ENCODE results near the gene PRPF6. TPM values are rescaled to one million over a fixed set of nuclear protein-coding genes. Genes with fewer than 3 reads are reported as not detected.
A peak's percentile ranks its signal among the peaks of the same experiment; 100 is the strongest.

PRPF6 gene
- total and polyA plus RNA-seq, 2 of the 13 experiments (the other 11 are each of a cell fraction or from before 2014, with no cell fraction given): 63.7 to 101 TPM

DNA sequence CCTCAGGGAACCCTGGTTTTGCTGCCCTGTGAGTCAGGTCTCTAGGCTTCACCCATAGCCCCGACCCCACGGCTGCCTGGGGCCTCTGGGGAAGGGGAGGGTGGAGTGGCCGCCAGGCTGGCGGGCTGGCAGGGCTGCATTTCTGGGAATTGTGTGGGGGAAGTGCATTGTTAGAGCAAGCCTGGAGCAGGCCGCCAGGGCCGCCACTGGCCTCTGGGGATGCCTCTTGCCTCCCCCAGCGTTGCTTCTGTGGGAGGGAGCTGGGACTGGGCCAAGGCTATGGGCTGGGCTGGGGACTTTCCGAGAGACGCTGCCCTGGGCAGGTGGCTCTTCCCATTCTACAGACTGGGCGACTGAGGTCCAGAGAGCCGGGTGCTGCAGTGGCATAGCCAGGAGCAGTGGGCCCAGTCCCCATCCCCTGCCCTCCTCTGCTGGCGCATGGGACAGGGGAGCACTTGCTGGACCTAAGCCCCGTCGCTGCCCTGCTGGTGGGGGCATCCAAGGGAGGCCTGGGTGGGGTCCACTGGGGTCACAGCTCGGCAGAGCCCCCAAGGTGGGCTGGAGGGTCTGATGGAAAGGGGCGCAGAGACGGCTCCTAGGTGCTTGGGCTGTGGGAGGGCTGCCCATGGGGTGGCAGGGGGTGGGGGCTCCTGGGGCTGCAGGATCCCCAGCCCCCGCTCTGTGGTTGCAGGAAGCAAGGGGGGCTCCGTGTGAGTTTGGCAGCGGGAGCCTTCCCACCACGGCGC lies 75.1 kb downstream of the PRPF6 start (continued):
- TF ChIP-seq ZNF629 (CRISPR knock-in tag; conservative IDR thresholded peaks at IDR 0.05) (peak; percentile 100), FOXP1 (IDR thresholded peaks at IDR 0.05) (no peak), FOXP1 (CRISPR knock-in tag; IDR thresholded peaks at IDR 0.05) (no peak), TCF12 (IDR thresholded peaks at IDR 0.05) (no peak), TCF12 (CRISPR knock-in tag; IDR thresholded peaks at IDR 0.05) (0 out of 2 replicates have a peak, but pooled peaks have one; percentile 13), ELF3 (CRISPR knock-in tag; IDR thresholded peaks at IDR 0.05) (peak; percentile 68), PCBP1 (IDR thresholded peaks at IDR 0.05; ENCODE audit: borderline replicate concordance, low read depth, low read length) (peak; percentile 98), ZNF766 (CRISPR knock-in tag; IDR thresholded peaks at IDR 0.05; ENCODE audit: borderline replicate concordance) (0 out of 2 replicates have a peak, but pooled peaks have one; percentile 7)
- TF ChIP-seq, protein P1, sequence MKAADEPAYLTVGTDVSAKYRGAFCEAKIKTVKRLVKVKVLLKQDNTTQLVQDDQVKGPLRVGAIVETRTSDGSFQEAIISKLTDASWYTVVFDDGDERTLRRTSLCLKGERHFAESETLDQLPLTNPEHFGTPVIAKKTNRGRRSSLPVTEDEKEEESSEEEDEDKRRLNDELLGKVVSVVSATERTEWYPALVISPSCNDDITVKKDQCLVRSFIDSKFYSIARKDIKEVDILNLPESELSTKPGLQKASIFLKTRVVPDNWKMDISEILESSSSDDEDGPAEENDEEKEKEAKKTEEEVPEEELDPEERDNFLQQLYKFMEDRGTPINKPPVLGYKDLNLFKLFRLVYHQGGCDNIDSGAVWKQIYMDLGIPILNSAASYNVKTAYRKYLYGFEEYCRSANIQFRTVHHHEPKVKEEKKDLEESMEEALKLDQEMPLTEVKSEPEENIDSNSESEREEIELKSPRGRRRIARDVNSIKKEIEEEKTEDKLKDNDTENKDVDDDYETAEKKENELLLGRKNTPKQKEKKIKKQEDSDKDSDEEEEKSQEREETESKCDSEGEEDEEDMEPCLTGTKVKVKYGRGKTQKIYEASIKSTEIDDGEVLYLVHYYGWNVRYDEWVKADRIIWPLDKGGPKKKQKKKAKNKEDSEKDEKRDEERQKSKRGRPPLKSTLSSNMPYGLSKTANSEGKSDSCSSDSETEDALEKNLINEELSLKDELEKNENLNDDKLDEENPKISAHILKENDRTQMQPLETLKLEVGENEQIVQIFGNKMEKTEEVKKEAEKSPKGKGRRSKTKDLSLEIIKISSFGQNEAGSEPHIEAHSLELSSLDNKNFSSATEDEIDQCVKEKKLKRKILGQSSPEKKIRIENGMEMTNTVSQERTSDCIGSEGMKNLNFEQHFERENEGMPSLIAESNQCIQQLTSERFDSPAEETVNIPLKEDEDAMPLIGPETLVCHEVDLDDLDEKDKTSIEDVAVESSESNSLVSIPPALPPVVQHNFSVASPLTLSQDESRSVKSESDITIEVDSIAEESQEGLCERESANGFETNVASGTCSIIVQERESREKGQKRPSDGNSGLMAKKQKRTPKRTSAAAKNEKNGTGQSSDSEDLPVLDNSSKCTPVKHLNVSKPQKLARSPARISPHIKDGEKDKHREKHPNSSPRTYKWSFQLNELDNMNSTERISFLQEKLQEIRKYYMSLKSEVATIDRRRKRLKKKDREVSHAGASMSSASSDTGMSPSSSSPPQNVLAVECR (CRISPR knock-in tag; IDR thresholded peaks at IDR 0.05; ENCODE audit: borderline replicate concordance): peak; percentile 26
- TF ChIP-seq, protein P2, sequence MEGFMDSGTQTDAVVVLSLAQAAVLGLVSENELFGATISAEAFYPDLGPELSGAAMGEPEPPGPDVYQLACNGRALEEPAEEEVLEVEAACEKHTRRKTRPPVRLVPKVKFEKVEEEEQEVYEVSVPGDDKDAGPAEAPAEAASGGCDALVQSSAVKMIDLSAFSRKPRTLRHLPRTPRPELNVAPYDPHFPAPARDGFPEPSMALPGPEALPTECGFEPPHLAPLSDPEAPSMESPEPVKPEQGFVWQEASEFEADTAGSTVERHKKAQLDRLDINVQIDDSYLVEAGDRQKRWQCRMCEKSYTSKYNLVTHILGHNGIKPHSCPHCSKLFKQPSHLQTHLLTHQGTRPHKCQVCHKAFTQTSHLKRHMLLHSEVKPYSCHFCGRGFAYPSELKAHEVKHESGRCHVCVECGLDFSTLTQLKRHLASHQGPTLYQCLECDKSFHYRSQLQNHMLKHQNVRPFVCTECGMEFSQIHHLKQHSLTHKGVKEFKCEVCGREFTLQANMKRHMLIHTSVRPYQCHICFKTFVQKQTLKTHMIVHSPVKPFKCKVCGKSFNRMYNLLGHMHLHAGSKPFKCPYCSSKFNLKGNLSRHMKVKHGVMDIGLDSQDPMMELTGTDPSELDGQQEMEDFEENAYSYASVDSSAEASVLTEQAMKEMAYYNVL (CRISPR knock-in tag; IDR thresholded peaks at IDR 0.05; ENCODE audit: borderline replicate concordance): peak; percentile 65; the same call in 1 of the 2 replicates
- TF ChIP-seq, protein P3, sequence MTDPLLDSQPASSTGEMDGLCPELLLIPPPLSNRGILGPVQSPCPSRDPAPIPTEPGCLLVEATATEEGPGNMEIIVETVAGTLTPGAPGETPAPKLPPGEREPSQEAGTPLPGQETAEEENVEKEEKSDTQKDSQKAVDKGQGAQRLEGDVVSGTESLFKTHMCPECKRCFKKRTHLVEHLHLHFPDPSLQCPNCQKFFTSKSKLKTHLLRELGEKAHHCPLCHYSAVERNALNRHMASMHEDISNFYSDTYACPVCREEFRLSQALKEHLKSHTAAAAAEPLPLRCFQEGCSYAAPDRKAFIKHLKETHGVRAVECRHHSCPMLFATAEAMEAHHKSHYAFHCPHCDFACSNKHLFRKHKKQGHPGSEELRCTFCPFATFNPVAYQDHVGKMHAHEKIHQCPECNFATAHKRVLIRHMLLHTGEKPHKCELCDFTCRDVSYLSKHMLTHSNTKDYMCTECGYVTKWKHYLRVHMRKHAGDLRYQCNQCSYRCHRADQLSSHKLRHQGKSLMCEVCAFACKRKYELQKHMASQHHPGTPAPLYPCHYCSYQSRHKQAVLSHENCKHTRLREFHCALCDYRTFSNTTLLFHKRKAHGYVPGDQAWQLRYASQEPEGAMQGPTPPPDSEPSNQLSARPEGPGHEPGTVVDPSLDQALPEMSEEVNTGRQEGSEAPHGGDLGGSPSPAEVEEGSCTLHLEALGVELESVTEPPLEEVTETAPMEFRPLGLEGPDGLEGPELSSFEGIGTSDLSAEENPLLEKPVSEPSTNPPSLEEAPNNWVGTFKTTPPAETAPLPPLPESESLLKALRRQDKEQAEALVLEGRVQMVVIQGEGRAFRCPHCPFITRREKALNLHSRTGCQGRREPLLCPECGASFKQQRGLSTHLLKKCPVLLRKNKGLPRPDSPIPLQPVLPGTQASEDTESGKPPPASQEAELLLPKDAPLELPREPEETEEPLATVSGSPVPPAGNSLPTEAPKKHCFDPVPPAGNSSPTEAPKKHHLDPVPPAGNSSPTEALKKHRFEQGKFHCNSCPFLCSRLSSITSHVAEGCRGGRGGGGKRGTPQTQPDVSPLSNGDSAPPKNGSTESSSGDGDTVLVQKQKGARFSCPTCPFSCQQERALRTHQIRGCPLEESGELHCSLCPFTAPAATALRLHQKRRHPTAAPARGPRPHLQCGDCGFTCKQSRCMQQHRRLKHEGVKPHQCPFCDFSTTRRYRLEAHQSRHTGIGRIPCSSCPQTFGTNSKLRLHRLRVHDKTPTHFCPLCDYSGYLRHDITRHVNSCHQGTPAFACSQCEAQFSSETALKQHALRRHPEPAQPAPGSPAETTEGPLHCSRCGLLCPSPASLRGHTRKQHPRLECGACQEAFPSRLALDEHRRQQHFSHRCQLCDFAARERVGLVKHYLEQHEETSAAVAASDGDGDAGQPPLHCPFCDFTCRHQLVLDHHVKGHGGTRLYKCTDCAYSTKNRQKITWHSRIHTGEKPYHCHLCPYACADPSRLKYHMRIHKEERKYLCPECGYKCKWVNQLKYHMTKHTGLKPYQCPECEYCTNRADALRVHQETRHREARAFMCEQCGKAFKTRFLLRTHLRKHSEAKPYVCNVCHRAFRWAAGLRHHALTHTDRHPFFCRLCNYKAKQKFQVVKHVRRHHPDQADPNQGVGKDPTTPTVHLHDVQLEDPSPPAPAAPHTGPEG (CRISPR knock-in tag; IDR thresholded peaks at IDR 0.05): no peak

Measured in HepG2 (cell line).